Sigmoid colon (tissue), 7 donors: ENCODE results near the gene GNB5. TPM values are rescaled to one million over a fixed set of nuclear protein-coding genes. Genes with fewer than 3 reads are reported as not detected.

Experiments
- DNase-seq: peaks from one replicate; pipeline ENCODE4 v3.0.0-alpha.2; 2019
- H3K27ac ChIP-seq, 4 donors: fragments of 200-600 bp; sonication (generic); one replicate each; pipeline ENCODE4 v1.5.1; 2016 to 2019; ENCODE audit warnings: mild to moderate bottlenecking in 1 of 4
- H3K27me3 ChIP-seq, 3 donors: fragments of 200-600 bp; sonication (generic); one replicate each; pipeline ENCODE4 v1.5.1; 2019; ENCODE audit warnings: mild to moderate bottlenecking in 1 of 3
- H3K36me3 ChIP-seq, 4 donors: fragments of 200-600 bp; sonication (generic); one replicate each; pipeline ENCODE4 v1.5.1; 2016 to 2019
- H3K4me1 ChIP-seq, 4 donors: fragments of 200-600 bp; sonication (generic); one replicate each; pipeline ENCODE4 v1.5.1; 2017 to 2019
- H3K4me3 ChIP-seq, 4 donors: fragments of 200-600 bp; sonication (generic); one replicate each; pipeline ENCODE4 v1.5.1; 2017 to 2019; ENCODE audit warnings: mild to moderate bottlenecking in 2 of 4, moderate library complexity in 1 of 4
- H3K9me3 ChIP-seq, 4 donors: fragments of 200-600 bp in 3 of 4; sonication (generic) in 3 of 4; one replicate each; pipeline versions ENCODE4 v1.5.1 to v1.6.1; 2013 to 2019
- EP300 ChIP-seq, 4 donors: sonication (generic); formaldehyde crosslinking; IDR thresholded peaks; one replicate each; pipeline ENCODE4 v1.6.1; 2017; ENCODE audit warnings: antibody characterized with exemption in 4 of 4
- POLR2A ChIP-seq, 2 donors: fragments of 450-650 bp; IDR thresholded peaks; one replicate each; pipeline ENCODE4 v1.6.1; 2016; ENCODE audit warnings: antibody characterized with exemption in 2 of 2, mild to moderate bottlenecking in 2 of 2, moderate library complexity in 2 of 2
- POLR2AphosphoS5 ChIP-seq, 4 donors: sonication (generic); formaldehyde crosslinking; IDR thresholded peaks; one replicate each; pipeline ENCODE4 v1.6.1; 2017; ENCODE audit warnings: antibody characterized with exemption in 4 of 4
- WGBS, 2 donors: extraction: QIAGEN DNeasy Blood & Tissue Kit; methylation state at CpG; one replicate each; pipeline ENCODE4 v1.1.7; 2013; 5-methylcytosine and 5-hydroxymethylcytosine counted together
- intact Hi-C: fragments of 100-400 bp; cut with DNase I; formaldehyde crosslinking; loops from one replicate; pipeline ENCODE4 v1.15.1; 2023
- polyA plus RNA-seq, 3 donors: library from polyadenylated mRNA; stranded (reverse); fragments of 200-250 nt; gene quantifications; one replicate each; pipeline ENCODE4 v1.2.3, GENCODE V29; 2013
- small RNA-seq, 3 donors: library from RNA; depleted of rRNA; stranded (forward); fragments of <200 nt; gene quantifications; one replicate each; pipeline ENCODE3, GENCODE V24; 2016
- total RNA-seq, 4 donors: library from RNA; depleted of rRNA; stranded (reverse); fragments of >200 nt; gene quantifications; one replicate each; pipeline ENCODE4 v1.1.0, GENCODE V29; 2016
- TF ChIP-seq, protein P1 (sequence below), 4 experiments: fragments of 450-650 bp in 3 of 4; fragments of 200-600 bp in 1 of 4; IDR thresholded peaks; one replicate each; pipeline ENCODE4 v1.5.1; 2016 to 2019; ENCODE audit warnings: antibody characterized with exemption in 4 of 4, mild to moderate bottlenecking in 3 of 4, moderate library complexity in 2 of 4
- donor health status: healthy with polysubstance abuse.
- donor health status: Bipolar disorder and iron deficiency.
- donor health status: healthy.

GNB5 gene
- total and polyA plus RNA-seq, 7 donors, result 7.8 to 39.9 (median 31.9) TPM

DNA sequence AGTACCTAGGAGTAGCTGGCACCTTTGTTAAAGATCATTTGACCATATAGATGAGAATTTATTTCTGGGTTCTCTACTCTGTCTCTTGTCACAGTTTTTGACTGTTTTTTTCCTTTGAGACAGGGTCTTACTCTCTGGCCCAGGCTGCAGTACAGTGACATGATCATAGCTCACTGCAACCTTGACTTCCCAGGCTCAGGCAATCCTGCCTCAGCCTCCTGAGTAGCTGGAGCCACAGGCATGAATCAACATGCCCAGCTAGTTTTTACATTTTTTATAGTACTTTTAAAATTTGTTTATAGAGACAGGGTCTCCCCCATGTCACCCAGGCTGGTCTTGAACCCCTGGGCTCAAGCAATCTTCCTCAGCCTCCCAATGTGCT, 123.7 kb downstream of the GNB5 start:
- DNase-seq, result no peak
- intact Hi-C loops, result no loop called here
- peaks cover 0 to 28% (median 5%) of the 10 kb centered on the region in 4 donors for H3K36me3 ChIP-seq
- H3K27me3 ChIP-seq, result no peaks in the 10 kb centered on the region
- no peak overlapping the region for H3K27ac ChIP-seq
- H3K4me1 ChIP-seq, result no peaks in the 10 kb centered on the region
- no peaks in the 10 kb centered on the region for H3K9me3 ChIP-seq
- no peak for TF ChIP-seq EP300 (IDR thresholded peaks at IDR 0.05)
- no peak for TF ChIP-seq POLR2AphosphoS5 (IDR thresholded peaks at IDR 0.05)
- TF ChIP-seq POLR2A (IDR thresholded peaks at IDR 0.05), result no peak
- TF ChIP-seq, protein P1, sequence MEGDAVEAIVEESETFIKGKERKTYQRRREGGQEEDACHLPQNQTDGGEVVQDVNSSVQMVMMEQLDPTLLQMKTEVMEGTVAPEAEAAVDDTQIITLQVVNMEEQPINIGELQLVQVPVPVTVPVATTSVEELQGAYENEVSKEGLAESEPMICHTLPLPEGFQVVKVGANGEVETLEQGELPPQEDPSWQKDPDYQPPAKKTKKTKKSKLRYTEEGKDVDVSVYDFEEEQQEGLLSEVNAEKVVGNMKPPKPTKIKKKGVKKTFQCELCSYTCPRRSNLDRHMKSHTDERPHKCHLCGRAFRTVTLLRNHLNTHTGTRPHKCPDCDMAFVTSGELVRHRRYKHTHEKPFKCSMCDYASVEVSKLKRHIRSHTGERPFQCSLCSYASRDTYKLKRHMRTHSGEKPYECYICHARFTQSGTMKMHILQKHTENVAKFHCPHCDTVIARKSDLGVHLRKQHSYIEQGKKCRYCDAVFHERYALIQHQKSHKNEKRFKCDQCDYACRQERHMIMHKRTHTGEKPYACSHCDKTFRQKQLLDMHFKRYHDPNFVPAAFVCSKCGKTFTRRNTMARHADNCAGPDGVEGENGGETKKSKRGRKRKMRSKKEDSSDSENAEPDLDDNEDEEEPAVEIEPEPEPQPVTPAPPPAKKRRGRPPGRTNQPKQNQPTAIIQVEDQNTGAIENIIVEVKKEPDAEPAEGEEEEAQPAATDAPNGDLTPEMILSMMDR (IDR thresholded peaks at IDR 0.05), result no peak
- no peak overlapping the region for H3K4me3 ChIP-seq

DNA sequence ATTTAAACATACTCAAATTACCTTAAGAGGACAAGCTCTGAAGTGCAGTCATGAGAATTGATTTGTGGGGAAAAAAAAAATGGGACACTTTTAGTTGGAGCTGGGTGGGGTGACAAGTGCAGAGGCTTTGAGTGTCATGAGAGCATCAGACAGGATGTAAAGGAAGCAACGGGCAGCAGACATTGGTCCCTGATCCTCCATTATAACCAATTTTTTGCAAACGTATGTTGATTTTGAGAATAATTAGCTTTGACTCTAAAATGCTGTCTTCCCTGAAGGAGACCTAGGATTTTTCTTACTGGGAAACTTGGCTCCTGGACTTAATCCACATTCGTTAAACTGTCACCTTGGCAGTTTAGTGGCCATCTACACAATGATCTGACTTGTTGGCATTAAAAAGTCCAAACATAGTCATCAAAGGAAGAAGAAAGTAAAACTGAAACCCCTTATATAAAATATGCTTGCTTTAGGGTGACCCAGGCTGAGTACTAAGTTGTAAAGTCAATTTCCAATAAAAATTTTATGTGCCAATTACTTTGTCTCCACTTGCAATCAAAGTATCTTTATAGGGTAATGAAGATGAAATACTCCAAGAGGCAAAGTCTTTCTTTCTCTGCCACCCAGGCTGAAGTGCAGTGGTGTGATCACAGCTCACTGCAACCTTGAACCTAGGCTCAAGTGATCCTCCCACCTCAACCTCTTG, 124.2 kb downstream of the GNB5 start:
- DNase-seq, result no peak
- Histone ChIP-seq H3K4me1 (no peaks in the 10 kb centered on the region), H3K27me3 (no peaks in the 10 kb centered on the region), H3K9me3 (no peaks in the 10 kb centered on the region), H3K27ac (no peak overlapping the region), H3K36me3 (peaks cover 0 to 33% (median 8%) of the 10 kb centered on the region in 4 donors), H3K4me3 (no peak overlapping the region)
- intact Hi-C loops, result no loop called here
- 10 to 56% methylated on average over 3 of the region's 3 CpGs for WGBS, 2 donors
- TF ChIP-seq, protein P1 (IDR thresholded peaks at IDR 0.05), result no peak
- TF ChIP-seq POLR2A (IDR thresholded peaks at IDR 0.05) (no peak), POLR2AphosphoS5 (IDR thresholded peaks at IDR 0.05) (no peak)

Small RNAs within 50 kb of the gene (small RNA-seq; reads per million reads assigned to genes)
- gene RF00019, result 0 reads per million in 3 donors

Other genes with a start within 250 kb of the GNB5 start
- gene LEO1, start 219.6 kb downstream of the GNB5 start, total RNA-seq, result 10 to 100 TPM in 3 of 4 donors, 1 to 10 TPM in 1; 7.4 to 15.3 (median 13.0) TPM
- 10 to 100 TPM; 17.4 to 40.0 (median 25.5) TPM for gene LEO1, start 219.6 kb downstream of the GNB5 start, polyA plus RNA-seq
- gene MAPK6, start 172.2 kb downstream of the GNB5 start, total RNA-seq, result 10 to 100 TPM; 17.3 to 24.1 (median 20.1) TPM
- gene MAPK6, start 172.2 kb downstream of the GNB5 start, polyA plus RNA-seq, result 10 to 100 TPM; 25.8 to 82.1 (median 35.4) TPM
- under 1 TPM in 1 of 4 donors, not detected in 3; 0.33 TPM for gene BCL2L10, start 78.6 kb downstream of the GNB5 start, total RNA-seq
- gene BCL2L10, start 78.6 kb downstream of the GNB5 start, polyA plus RNA-seq, result 1 to 10 TPM in 2 of 3 donors, under 1 TPM in 1; 0.60 to 5.8 (median 1.5) TPM
- 10 to 100 TPM in 1 of 4 donors, 1 to 10 TPM in 3; 3.6 to 11.9 (median 5.3) TPM for gene MYO5C, start 104.4 kb upstream of the GNB5 start, total RNA-seq
- 10 to 100 TPM; 12.0 to 16.5 (median 16.4) TPM for gene MYO5C, start 104.4 kb upstream of the GNB5 start, polyA plus RNA-seq